ENCODE data around the gene EPHA3. TPM values are rescaled to one million over a fixed set of nuclear protein-coding genes. Genes with fewer than 3 reads are reported as not detected.

Gene EPHA3
- total and polyA plus RNA-seq, 9 of the 15 experiments (the other 6 are each of a cell fraction or from before 2014, with no cell fraction given), result not detected

- TF ChIP-seq, protein P1, sequence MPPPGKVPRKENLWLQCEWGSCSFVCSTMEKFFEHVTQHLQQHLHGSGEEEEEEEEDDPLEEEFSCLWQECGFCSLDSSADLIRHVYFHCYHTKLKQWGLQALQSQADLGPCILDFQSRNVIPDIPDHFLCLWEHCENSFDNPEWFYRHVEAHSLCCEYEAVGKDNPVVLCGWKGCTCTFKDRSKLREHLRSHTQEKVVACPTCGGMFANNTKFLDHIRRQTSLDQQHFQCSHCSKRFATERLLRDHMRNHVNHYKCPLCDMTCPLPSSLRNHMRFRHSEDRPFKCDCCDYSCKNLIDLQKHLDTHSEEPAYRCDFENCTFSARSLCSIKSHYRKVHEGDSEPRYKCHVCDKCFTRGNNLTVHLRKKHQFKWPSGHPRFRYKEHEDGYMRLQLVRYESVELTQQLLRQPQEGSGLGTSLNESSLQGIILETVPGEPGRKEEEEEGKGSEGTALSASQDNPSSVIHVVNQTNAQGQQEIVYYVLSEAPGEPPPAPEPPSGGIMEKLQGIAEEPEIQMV (tag; conservative IDR thresholded peaks at IDR 0.05; ENCODE audit: low read depth), result no peak
- TF ChIP-seq POLR2AphosphoS2 (IDR thresholded peaks at IDR 0.05; ENCODE audit: low read length) (no peak), E2F3 (CRISPR knock-in tag; IDR thresholded peaks at IDR 0.05) (no peak), CBFA2T3 (IDR thresholded peaks at IDR 0.05) (no peak), POLR2G (IDR thresholded peaks at IDR 0.05; ENCODE audit: low read depth, low read length) (no peak), TRIM28 (IDR thresholded peaks at IDR 0.05) (no peak), ETS2 (tag; IDR thresholded peaks at IDR 0.05; ENCODE audit: borderline replicate concordance, poor library complexity, severe bottlenecking) (no peak), MECOM (CRISPR knock-in tag; IDR thresholded peaks at IDR 0.05) (no peak), TAF9B (IDR thresholded peaks at IDR 0.05; ENCODE audit: partially characterized antibody) (no peak)
- TF ChIP-seq, protein P2, sequence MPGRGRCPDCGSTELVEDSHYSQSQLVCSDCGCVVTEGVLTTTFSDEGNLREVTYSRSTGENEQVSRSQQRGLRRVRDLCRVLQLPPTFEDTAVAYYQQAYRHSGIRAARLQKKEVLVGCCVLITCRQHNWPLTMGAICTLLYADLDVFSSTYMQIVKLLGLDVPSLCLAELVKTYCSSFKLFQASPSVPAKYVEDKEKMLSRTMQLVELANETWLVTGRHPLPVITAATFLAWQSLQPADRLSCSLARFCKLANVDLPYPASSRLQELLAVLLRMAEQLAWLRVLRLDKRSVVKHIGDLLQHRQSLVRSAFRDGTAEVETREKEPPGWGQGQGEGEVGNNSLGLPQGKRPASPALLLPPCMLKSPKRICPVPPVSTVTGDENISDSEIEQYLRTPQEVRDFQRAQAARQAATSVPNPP (IDR thresholded peaks at IDR 0.05; ENCODE audit: borderline replicate concordance, insufficient read depth, insufficient read length), result no peak
Observed at GRCh38 chr3:89154416-89154815, 47.0 kb downstream of the EPHA3 start (continued).

DNA sequence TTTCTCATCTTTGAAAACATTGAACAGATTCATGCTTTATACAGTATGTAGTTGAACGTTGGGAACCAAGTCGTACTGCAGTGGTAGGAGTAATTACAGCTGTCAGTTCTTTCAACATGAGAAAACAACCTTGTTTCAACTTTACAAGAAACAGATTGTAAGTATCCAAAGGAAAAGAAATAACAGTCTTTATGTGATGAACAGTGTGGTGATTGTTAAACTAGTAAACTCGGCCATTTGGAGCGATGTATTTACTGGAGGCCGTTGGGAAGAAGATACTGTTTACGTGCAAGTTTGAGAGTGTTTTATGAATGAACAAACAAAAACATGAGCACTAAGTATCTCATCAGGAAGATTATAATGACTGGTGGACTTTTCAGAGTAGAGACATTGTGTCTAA lies 48.4 kb downstream of the EPHA3 start:
- no peak for ATAC-seq
- Histone ChIP-seq H3K79me2 (ENCODE audit: control insufficient read depth, insufficient read depth, low read length) (no peaks in the 10 kb centered on the region), H3K36me3 (ENCODE audit: control insufficient read depth, insufficient read depth, low read length) (no peaks in the 10 kb centered on the region), H3K4me1 (replicated peaks in 1 of 2; ENCODE audit: control insufficient read depth in 2 of 2, insufficient read depth in 2 of 2, low read length in 2 of 2) (no peaks in the 10 kb centered on the region), H3K9me1 (ENCODE audit: control insufficient read depth, insufficient read depth, low read length) (no peaks in the 10 kb centered on the region), H3K4me2 (ENCODE audit: insufficient read depth, low read length) (no peak overlapping the region), H3K9ac (ENCODE audit: insufficient read depth in 1 of 2, low read depth in 2 of 2, low read length in 2 of 2) (no peak overlapping the region), H3K27ac (ENCODE audit: extremely low read depth, low read depth, low read length) (no peak overlapping the region), H3K9me3 (replicated peaks; ENCODE audit: control insufficient read depth, insufficient read depth, low read depth, low read length) (no peaks in the 10 kb centered on the region), H3K4me3 (no peak overlapping the region), H4K20me1 (replicated peaks; ENCODE audit: control insufficient read depth, insufficient read depth, low read length) (no peaks in the 10 kb centered on the region), H3K27me3 (ENCODE audit: control insufficient read depth in 2 of 2, insufficient read depth in 2 of 2, low read length in 2 of 2) (no peaks in the 10 kb centered on the region), H2AFZ (ENCODE audit: low read depth, low read length) (no peak overlapping the region)
- no peak for DNase-seq (ENCODE audit: extremely low read depth in 1 of 4, low spot score in 3 of 4)
- ChIA-PET CTCF (ENCODE audit: low intra/inter-chr PET ratio) (no interaction called here), POLR2A (no interaction called here)
- intact Hi-C loops (cut with micrococcal nuclease), result no loop called here
- 3% methylated on average over 6 of the region's 6 CpGs for WGBS (ENCODE audit: insufficient coverage, low coverage, missing lambda C conversion rate)
- FAIRE-seq, result no peak
- no TSS peak for BruUV-seq (replicated peaks)
- in situ Hi-C loops (cut with MboI), result no loop called here
- TF ChIP-seq ESRRA (IDR thresholded peaks at IDR 0.05; ENCODE audit: borderline replicate concordance, low read depth), result no peak
- TF ChIP-seq BRCA1 (IDR thresholded peaks at IDR 0.05), result no peak
- TF ChIP-seq BRCA1 (CRISPR knock-in tag; IDR thresholded peaks at IDR 0.05), result no peak
- TF ChIP-seq ZNF445 (CRISPR knock-in tag; IDR thresholded peaks at IDR 0.05; ENCODE audit: low read depth), result no peak

All from K562 (cell line).